K562 (cell line): ENCODE data around the gene PSMB11. TPM values are rescaled to one million over a fixed set of nuclear protein-coding genes. Genes with fewer than 3 reads are reported as not detected.

Experiments used
- BMI1 ChIP-seq: fragments of 150-350 bp; IDR thresholded peaks from 2 replicates; pipeline ENCODE4 v1.6.1; 2014; ENCODE audit warnings: low read length
- CHAMP1 ChIP-seq: fragments of 450-650 bp; IDR thresholded peaks from 2 replicates; pipeline ENCODE4 v1.6.1; 2016; ENCODE audit warnings: mild to moderate bottlenecking
- CREB3 ChIP-seq: fragments of 450-650 bp; conservative IDR thresholded peaks from 2 replicates; pipeline ENCODE4 v1.6.1; 2016; ENCODE audit warnings: missing genetic modification characterization, low read depth, mild to moderate bottlenecking, missing compliant biosample characterization, moderate library complexity
- HDGF ChIP-seq: fragments of 450-650 bp; IDR thresholded peaks from 2 replicates; pipeline ENCODE4 v1.6.1; 2016
- ILK ChIP-seq: fragments of 450-650 bp; IDR thresholded peaks from 2 replicates; pipeline ENCODE4 v1.6.1; 2016; ENCODE audit warnings: missing genetic modification characterization, low read depth, mild to moderate bottlenecking, missing compliant biosample characterization, moderate library complexity, borderline replicate concordance
- POLR2AphosphoS5 ChIP-seq: IDR thresholded peaks from 2 replicates; pipeline ENCODE4 v1.6.1; 2011; ENCODE audit warnings: mild to moderate bottlenecking, low read depth, low read length, moderate library complexity; ENCODE audit not compliant: control insufficient read depth, insufficient read depth
- RFX1 ChIP-seq: fragments of 450-650 bp; IDR thresholded peaks from 2 replicates; pipeline ENCODE4 v1.6.1; 2016; ENCODE audit warnings: mild to moderate bottlenecking, moderate library complexity
- RUNX1 ChIP-seq: sonication (generic); IDR thresholded peaks from 2 replicates; pipeline ENCODE4 v1.6.1; 2016; ENCODE audit warnings: antibody characterized with exemption, low read depth
- SAFB2 ChIP-seq: fragments of 200-400 bp; formaldehyde crosslinking; IDR thresholded peaks from 2 replicates; pipeline ENCODE4 v1.6.1; 2018; ENCODE audit warnings: borderline replicate concordance, low read length, low read depth, moderate library complexity; ENCODE audit not compliant: severe bottlenecking
- SMAD4 ChIP-seq: fragments of 250-450 bp; sonication (Bioruptor Pico); conservative IDR thresholded peaks from 2 replicates; pipeline ENCODE4 v1.8.0; 2021; ENCODE audit warnings: inconsistent platforms, mild to moderate bottlenecking, moderate library complexity
- ZBTB2 ChIP-seq: fragments of 450-650 bp; IDR thresholded peaks from 2 replicates; pipeline ENCODE4 v1.6.1; 2016; ENCODE audit warnings: antibody characterized with exemption
- ZKSCAN1 ChIP-seq: fragments of 150-350 bp; IDR thresholded peaks from 2 replicates; pipeline ENCODE4 v1.6.1; 2016; ENCODE audit warnings: low read depth, low read length
- ZNF224 ChIP-seq: sonication (generic); formaldehyde crosslinking; IDR thresholded peaks from 2 replicates; pipeline ENCODE4 v1.8.0; 2022; ENCODE audit warnings: mild to moderate bottlenecking, missing genetic modification reagents
- ZNF274 ChIP-seq: IDR thresholded peaks from 2 replicates; pipeline ENCODE4 v1.6.1; 2011; ENCODE audit warnings: low read depth, mild to moderate bottlenecking, low read length, moderate library complexity, borderline replicate concordance
- ZNF408 ChIP-seq: fragments of 250-450 bp; sonication (Bioruptor Pico); IDR thresholded peaks from 2 replicates; pipeline ENCODE4 v1.4.0; 2020; ENCODE audit warnings: low read depth, mild to moderate bottlenecking, moderate library complexity
- ZNF444 ChIP-seq: fragments of 250-450 bp; sonication (Bioruptor Pico); IDR thresholded peaks from 2 replicates; pipeline ENCODE4 v1.4.0; 2020; ENCODE audit warnings: mild to moderate bottlenecking, moderate library complexity
- ZNF551 ChIP-seq: fragments of 250-450 bp; sonication (Bioruptor Pico); IDR thresholded peaks from 2 replicates; pipeline ENCODE4 v1.5.0; 2021; ENCODE audit warnings: mild to moderate bottlenecking, moderate library complexity
- polyA plus RNA-seq, 8 experiments: library from polyadenylated mRNA; depleted of rRNA in 4 of 8; stranded (reverse) in 5 of 8; unstranded in 3 of 8; fragments of >200 nt; fragmentation: Nextera tagmentation in 2 of 8; fragmentation: Illumina TruSeq in 1 of 8; extraction: Ambion mirVana in 2 of 8; extraction: Trizol in 1 of 8; gene quantifications; 2 replicates each; pipeline versions ENCODE4 v1.2.1 to v1.2.3, GENCODE V29; 2011 to 2014; ENCODE audit warnings: inconsistent platforms in 1 of 8, missing spikeins in 1 of 8
- total RNA-seq, 7 experiments: library from RNA; depleted of rRNA in 6 of 7; stranded (reverse); fragments of >200 nt in 6 of 7; fragmentation: Illumina TruSeq in 2 of 7; extraction: Trizol in 2 of 7; gene quantifications; 2 replicates each; pipeline versions ENCODE4 v1.2.1 to v1.2.3, GENCODE V29; 2011 to 2021; ENCODE audit warnings: low replicate concordance in 1 of 7
- TF ChIP-seq, protein P1 (sequence below): fragments of 250-450 bp; sonication (Bioruptor Pico); IDR thresholded peaks from 2 replicates; pipeline ENCODE4 v1.8.0; 2021; ENCODE audit warnings: borderline replicate concordance, mild to moderate bottlenecking, moderate library complexity; ENCODE audit not compliant: poor library complexity, severe bottlenecking
- TF ChIP-seq, protein P2 (sequence below): IDR thresholded peaks from 2 replicates; pipeline ENCODE4 v1.6.1; 2011; ENCODE audit warnings: borderline replicate concordance, low read depth, mild to moderate bottlenecking, moderate library complexity, low read length; ENCODE audit not compliant: insufficient read depth, poor library complexity, severe bottlenecking

PSMB11 gene
- total and polyA plus RNA-seq, 9 of the 15 experiments (the other 6 are each of a cell fraction or from before 2014, with no cell fraction given), result not detected

DNA sequence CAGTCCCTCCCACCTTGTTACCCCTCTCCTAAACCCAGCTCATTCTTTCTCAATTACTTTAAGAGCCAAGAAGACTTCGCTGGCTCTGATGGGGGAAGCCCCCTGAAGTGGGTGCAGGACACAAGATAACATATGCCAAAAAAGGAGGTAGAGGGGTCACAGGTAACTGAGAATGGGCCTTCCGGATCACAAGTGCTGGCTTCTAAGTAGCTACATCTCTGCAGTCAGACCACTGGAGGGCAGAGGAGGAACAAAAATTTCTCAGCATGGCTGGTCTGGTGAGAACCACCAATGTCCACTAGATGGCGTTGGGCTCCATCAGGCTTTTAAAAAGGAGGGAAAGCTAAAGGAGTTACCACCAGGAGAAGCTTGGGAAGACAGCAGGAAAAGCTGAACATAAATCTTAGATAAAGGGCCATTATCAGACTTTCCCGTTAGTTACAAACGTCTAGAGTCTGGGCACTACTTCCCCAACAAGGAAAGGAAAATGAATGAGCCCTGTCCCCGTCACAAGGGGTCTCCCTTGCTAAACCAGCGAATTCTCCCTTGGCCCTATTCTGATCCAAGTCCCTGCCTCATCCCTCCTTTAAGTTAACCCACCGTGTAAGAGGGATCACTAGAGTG lies 26.9 kb downstream of the PSMB11 start (continued):
- TF ChIP-seq, protein P1, sequence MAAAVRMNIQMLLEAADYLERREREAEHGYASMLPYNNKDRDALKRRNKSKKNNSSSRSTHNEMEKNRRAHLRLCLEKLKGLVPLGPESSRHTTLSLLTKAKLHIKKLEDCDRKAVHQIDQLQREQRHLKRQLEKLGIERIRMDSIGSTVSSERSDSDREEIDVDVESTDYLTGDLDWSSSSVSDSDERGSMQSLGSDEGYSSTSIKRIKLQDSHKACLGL, result no peak
- TF ChIP-seq ZNF408 (no peak), ZNF444 (CRISPR knock-in tag) (no peak), ZNF224 (CRISPR knock-in tag) (no peak), SMAD4 (CRISPR knock-in tag) (no peak), BMI1 (no peak), RFX1 (no peak), CHAMP1 (peak; percentile 73; the same call in 1 of the 2 replicates), ZNF274 (no peak), SAFB2 (no peak), ILK (tag) (no peak), POLR2AphosphoS5 (peak; percentile 12; the same call in 1 of the 2 replicates), CREB3 (tag) (no peak), HDGF (no peak), ZNF551 (CRISPR knock-in tag) (no peak), ZBTB2 (no peak), ZKSCAN1 (no peak), RUNX1 (no peak)
- TF ChIP-seq, protein P2, sequence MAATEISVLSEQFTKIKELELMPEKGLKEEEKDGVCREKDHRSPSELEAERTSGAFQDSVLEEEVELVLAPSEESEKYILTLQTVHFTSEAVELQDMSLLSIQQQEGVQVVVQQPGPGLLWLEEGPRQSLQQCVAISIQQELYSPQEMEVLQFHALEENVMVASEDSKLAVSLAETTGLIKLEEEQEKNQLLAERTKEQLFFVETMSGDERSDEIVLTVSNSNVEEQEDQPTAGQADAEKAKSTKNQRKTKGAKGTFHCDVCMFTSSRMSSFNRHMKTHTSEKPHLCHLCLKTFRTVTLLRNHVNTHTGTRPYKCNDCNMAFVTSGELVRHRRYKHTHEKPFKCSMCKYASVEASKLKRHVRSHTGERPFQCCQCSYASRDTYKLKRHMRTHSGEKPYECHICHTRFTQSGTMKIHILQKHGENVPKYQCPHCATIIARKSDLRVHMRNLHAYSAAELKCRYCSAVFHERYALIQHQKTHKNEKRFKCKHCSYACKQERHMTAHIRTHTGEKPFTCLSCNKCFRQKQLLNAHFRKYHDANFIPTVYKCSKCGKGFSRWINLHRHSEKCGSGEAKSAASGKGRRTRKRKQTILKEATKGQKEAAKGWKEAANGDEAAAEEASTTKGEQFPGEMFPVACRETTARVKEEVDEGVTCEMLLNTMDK, result peak; percentile 87
